GM12875 (cell line): ENCODE results near the gene PHACTR2.
"Not testable (repeated sequence)": the region's sequence is repeated elsewhere in the genome, so short reads cannot be mapped to it uniquely, and the experiment has no call there.

Experiments used
- H3K4me3 ChIP-seq: one replicate; pipeline ENCODE4 v1.5.1; 2011; ENCODE audit warnings: low read depth, low read length, control low read depth
- TF ChIP-seq, protein P1 (sequence below): IDR thresholded peaks from 2 replicates; pipeline ENCODE4 v1.5.1; 2011; ENCODE audit warnings: low read depth, mild to moderate bottlenecking, control low read depth, inconsistent platforms, low read length, moderate library complexity, borderline replicate concordance; ENCODE audit not compliant: insufficient read depth

Gene PHACTR2

DNA sequence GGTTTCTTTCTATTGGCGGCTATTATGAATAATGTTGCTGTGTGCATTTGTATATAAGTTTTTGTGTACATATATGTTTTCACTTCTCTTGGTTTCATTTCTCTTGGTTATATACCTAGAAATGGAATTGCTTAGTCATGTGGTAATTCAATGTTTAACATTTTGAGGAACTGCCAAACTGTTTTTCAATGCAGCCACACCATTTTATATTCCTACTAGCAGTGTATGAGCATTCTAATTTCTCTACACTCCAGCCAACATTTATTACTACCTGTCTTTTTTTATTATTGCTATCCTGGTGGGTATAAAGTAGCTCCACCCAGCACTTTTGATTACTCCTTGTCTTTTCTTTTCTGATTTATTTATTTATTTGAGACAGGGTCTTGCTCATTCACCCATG lies 54.8 kb downstream of the PHACTR2 start:
- H3K4me3 ChIP-seq = no peak overlapping the region
- TF ChIP-seq, protein P1, sequence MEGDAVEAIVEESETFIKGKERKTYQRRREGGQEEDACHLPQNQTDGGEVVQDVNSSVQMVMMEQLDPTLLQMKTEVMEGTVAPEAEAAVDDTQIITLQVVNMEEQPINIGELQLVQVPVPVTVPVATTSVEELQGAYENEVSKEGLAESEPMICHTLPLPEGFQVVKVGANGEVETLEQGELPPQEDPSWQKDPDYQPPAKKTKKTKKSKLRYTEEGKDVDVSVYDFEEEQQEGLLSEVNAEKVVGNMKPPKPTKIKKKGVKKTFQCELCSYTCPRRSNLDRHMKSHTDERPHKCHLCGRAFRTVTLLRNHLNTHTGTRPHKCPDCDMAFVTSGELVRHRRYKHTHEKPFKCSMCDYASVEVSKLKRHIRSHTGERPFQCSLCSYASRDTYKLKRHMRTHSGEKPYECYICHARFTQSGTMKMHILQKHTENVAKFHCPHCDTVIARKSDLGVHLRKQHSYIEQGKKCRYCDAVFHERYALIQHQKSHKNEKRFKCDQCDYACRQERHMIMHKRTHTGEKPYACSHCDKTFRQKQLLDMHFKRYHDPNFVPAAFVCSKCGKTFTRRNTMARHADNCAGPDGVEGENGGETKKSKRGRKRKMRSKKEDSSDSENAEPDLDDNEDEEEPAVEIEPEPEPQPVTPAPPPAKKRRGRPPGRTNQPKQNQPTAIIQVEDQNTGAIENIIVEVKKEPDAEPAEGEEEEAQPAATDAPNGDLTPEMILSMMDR = no peak

DNA sequence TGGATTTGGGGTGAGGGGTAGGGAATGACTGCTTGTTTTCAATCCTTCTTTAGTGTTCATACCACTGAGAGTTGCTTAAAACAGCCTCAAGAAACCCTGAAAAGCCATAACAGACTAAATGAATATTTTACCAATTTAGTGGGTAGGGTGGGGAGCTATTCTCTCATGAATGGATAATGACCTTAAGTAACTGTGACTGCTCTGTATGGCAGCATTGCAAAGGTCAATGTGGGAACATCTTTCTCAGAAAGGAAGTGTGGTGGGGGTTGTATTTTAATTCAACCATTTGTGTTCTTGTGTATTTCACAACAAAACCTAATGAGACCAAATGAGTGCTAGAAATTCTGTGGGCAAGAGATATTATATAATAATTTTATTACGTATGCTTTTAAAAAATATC lies 55.7 kb downstream of the PHACTR2 start:
- TF ChIP-seq, protein P1 = no peak
- H3K4me3 ChIP-seq = no peak overlapping the region

DNA sequence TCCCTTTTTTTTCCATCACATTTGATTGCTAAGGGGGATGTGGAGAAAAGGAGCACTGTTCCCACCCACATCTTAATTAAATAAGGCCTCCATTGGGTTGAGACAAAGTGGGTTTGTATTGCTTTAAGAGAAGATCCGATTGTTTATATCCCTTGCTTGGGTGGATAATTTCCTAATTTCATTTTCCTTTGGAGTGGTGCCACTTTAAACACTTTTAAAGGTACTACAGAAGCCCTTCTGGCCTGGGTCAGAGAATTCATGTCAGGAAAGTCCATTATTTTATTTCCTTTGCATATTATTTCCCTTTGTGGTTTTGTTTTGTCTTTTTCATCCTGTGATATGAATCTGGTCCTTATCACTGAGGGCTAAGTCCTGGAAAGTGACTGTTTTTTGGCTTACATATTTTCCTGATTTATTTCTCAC lies 56.9 kb downstream of the PHACTR2 start:
- no peak overlapping the region for H3K4me3 ChIP-seq
- TF ChIP-seq, protein P1 = no peak

DNA sequence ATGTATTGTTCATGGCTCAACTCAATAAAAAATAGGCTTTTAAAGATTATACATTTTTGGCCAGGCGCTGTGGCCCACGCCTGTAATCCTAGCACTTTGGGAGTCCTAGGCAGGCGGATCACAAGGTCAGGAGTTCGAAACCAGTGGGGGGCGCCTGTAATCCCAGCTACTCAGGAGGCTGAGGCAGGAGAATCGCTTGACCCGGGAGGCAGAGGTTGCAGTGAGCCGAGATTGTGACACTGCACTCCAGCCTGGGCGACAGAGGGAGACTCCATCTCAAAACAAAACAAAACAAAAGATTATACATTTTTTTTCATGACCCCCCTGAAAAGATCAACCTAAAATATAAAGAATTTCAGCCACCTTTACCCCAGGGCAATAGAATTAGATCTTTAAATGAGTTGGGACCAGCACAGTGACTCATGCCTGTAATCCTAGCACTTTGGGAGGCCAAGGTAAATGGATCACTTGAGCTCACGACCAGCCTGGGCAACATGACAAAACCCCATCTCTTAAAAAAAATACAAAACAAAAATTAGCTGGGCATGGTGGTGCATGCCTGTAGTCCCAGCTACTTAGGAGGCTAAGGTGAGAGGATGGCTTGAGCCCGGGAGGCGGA lies 60.4 kb downstream of the PHACTR2 start:
- not testable (repeated sequence) for H3K4me3 ChIP-seq

DNA sequence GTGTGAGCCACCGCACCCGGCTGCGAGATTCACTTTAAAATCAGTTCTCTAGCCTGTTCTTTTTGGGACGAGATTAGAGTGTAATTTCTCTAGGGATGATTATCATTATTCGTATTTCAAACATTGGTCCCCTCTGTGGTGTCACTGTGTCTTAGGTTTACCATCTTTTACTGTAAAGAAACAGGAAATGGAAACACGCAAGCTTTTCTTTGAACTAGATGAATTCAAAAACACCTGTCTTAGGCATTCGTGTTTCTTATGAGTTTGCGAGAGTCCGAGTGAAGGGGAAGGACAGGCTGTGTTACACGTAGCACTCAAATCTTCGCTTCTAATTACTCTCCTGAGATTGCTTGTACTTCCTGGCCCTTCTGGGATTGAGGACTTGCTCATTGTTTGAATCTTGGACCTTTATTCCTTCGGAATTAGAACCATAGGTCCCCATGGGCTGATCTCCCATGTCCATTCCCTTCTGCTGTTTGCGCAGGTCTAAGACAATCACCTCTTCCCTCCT lies 61.6 kb downstream of the PHACTR2 start:
- TF ChIP-seq, protein P1 = no peak

DNA sequence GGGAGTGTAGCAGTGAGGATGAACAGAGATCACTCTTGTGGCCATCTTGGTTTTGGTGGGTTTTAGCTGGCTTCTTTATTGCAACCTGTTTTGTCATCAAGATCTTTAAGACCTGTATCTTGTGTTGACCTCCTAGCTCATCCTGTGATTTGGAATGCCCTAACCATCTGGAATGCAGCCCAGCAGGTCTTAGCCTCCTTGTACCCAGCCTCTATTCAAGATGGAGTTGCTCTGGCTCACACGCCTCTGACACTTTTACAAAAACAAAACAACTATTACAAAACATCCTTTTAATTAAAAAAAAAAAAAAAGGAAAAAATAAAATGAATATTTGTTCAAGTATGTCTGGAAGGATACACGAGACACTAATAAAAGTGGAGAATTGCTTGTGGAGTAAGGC lies 62.4 kb downstream of the PHACTR2 start:
- TF ChIP-seq, protein P1 = no peak
- H3K4me3 ChIP-seq = no peak overlapping the region

More for the DNA sequence above, 61.6 kb downstream of the PHACTR2 start:
- no peak overlapping the region for H3K4me3 ChIP-seq

DNA sequence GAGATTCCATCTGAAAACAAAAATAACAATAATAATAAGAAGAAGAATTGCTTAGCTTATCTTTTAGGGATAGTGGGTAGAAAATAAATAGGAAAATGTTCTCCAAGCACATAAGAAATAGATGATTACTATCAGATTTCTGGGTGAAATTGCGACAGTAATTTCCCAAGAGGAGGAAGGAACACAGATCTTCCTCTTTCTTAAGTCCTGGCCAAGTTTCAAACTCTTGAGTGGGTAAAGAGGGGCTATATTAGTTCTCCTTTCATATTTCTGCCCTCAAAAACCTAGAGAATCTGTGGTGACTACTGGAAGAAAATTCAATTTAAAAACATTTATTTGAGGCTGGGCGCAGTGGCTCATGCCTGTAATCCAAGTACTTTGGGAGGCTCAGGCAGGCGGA lies 63.7 kb downstream of the PHACTR2 start:
- TF ChIP-seq, protein P1 = no peak
- H3K4me3 ChIP-seq = no peak overlapping the region
